Breast epithelium (tissue), 4 donors: ENCODE data around the gene SEPHS2. TPM values are rescaled to one million over a fixed set of nuclear protein-coding genes. Genes with fewer than 3 reads are reported as not detected.

ENCODE experiments used
- DNase-seq, 2 donors: peaks; one replicate each; pipeline ENCODE4 v3.0.0-alpha.2; 2019; ENCODE audit warnings: low spot score in 2 of 2
- H3K27ac ChIP-seq, 2 donors: fragments of 200-600 bp; sonication (generic) in 1 of 2; one replicate each; pipeline ENCODE4 v1.5.1; 2016 to 2019; ENCODE audit warnings: mild to moderate bottlenecking in 1 of 2
- H3K27me3 ChIP-seq, 2 donors: fragments of 200-600 bp; sonication (generic) in 1 of 2; one replicate each; pipeline versions ENCODE4 v1.5.1 to v1.6.0; 2017 to 2019; ENCODE audit warnings: control low read depth in 1 of 2, mild to moderate bottlenecking in 1 of 2
- H3K36me3 ChIP-seq: fragments of 200-600 bp; one replicate; pipeline ENCODE4 v1.5.1; 2019
- H3K4me1 ChIP-seq, 2 donors: fragments of 200-600 bp; sonication (generic); one replicate each; pipeline ENCODE4 v1.5.1; 2016 to 2019; ENCODE audit warnings: control low read depth in 1 of 2
- H3K4me3 ChIP-seq, 3 donors: fragments of 200-600 bp; sonication (generic); 1 replicate in 2 of 3; 2 replicates in 1 of 3; pipeline ENCODE4 v1.5.1; 2016 to 2019; ENCODE audit warnings: mild to moderate bottlenecking in 3 of 3, moderate library complexity in 2 of 3
- H3K9me3 ChIP-seq, 2 donors: fragments of 200-600 bp; sonication (generic) in 1 of 2; one replicate each; pipeline ENCODE4 v1.5.1; 2016 to 2019; ENCODE audit warnings: control low read depth in 1 of 2
- POLR2A ChIP-seq: fragments of 450-650 bp; IDR thresholded peaks from one replicate; pipeline ENCODE4 v1.6.1; 2016; ENCODE audit warnings: antibody characterized with exemption, mild to moderate bottlenecking, moderate library complexity
- POLR2AphosphoS5 ChIP-seq, 3 donors: sonication (generic); formaldehyde crosslinking; IDR thresholded peaks; one replicate each; pipeline ENCODE4 v1.6.1; 2017; ENCODE audit warnings: antibody characterized with exemption in 3 of 3
- intact Hi-C: fragments of 100-400 bp; cut with DNase I; formaldehyde crosslinking; loops from one replicate; pipeline ENCODE4 v1.15.1; 2023; ENCODE audit warnings: low total_unique reads
- total RNA-seq, 3 donors: library from RNA; depleted of rRNA; stranded (reverse); fragments of >200 nt; gene quantifications; one replicate each; pipeline ENCODE4 v1.1.0, GENCODE V29; 2016
- TF ChIP-seq, protein P1 (sequence below), 3 donors: fragments of 450-650 bp; IDR thresholded peaks; one replicate each; pipeline ENCODE4 v1.5.1; 2016 to 2017; ENCODE audit warnings: antibody characterized with exemption in 3 of 3, mild to moderate bottlenecking in 3 of 3, moderate library complexity in 3 of 3

The SEPHS2 gene
- total RNA-seq, 3 donors from 2014 or later: 28.8 to 44.5 (median 40.6) TPM

DNA sequence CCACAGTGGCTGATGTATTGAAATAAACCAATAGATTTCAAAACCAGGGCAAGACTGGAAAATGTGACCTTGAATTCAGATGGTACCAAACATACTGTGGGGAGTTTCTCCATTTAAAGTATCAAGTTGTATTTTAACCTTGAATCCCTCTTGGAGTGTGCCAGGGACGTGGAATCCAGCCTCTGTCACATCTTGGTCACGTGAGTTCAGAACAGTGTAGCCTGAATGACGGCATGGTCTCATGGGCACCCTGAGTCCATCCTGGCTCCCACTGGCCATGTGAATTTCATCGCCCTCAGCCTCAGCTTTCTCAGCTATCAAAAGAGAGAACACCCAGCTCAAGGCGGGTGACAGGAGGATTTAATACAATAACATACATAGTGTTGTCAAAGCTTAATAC is 31.5 kb downstream of the SEPHS2 start:
- Histone ChIP-seq H3K27ac (peak overlapping the region in 1 of 2 donors; percentile 36), H3K36me3 (no peaks in the 10 kb centered on the region), H3K4me1 (peaks cover 0 to 7% of the 10 kb centered on the region in 2 donors), H3K4me3 (no peak overlapping the region), H3K27me3 (no peaks in the 10 kb centered on the region), H3K9me3 (no peaks in the 10 kb centered on the region)
- intact Hi-C loops: loop anchor here (10.0 kb wide), 1 partner anchor 319 kb away; the partner anchor contains the start of genes TBX6 and YPEL3
- TF ChIP-seq POLR2A: no peak
- TF ChIP-seq POLR2AphosphoS5 (IDR thresholded peaks at IDR 0.05): no peak
- TF ChIP-seq, protein P1, sequence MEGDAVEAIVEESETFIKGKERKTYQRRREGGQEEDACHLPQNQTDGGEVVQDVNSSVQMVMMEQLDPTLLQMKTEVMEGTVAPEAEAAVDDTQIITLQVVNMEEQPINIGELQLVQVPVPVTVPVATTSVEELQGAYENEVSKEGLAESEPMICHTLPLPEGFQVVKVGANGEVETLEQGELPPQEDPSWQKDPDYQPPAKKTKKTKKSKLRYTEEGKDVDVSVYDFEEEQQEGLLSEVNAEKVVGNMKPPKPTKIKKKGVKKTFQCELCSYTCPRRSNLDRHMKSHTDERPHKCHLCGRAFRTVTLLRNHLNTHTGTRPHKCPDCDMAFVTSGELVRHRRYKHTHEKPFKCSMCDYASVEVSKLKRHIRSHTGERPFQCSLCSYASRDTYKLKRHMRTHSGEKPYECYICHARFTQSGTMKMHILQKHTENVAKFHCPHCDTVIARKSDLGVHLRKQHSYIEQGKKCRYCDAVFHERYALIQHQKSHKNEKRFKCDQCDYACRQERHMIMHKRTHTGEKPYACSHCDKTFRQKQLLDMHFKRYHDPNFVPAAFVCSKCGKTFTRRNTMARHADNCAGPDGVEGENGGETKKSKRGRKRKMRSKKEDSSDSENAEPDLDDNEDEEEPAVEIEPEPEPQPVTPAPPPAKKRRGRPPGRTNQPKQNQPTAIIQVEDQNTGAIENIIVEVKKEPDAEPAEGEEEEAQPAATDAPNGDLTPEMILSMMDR (IDR thresholded peaks at IDR 0.05): no peak
- DNase-seq: no peak

DNA sequence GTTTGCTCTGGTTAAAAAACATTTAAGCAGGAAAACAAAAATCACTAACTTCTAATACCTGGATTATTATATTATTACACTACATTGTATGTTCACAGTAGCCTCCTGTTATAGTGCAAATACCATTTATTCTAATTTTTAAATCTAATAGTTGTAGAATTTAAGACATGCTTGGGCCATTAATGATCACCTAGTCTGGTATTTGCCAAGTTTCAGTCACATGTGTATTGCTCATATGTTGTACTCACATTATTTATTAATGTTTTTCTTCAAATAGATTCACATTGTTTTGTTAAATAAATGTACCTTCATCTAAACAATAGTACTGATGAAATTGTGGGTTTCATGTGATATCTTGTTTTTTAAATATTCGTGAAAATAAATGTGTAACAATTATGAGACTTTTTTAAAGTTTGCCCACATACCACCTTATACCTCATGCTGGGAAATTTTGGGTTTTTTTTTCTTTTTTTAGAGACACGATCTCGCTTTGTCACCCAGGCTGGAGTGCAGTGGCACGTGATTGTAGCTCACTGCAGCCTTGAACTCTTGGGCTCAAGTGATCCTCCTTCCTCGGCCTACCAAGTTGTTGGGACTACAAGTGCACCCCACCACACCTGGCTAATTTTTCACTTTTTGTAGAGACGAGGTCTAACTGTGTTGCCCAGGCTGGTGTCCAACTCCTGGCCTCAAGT is 32.4 kb downstream of the SEPHS2 start:
- peak overlapping the region; percentile 10 to 36 for H3K27ac ChIP-seq
- peaks cover 0 to 15% of the 10 kb centered on the region in 2 donors for H3K4me1 ChIP-seq
- no peaks in the 10 kb centered on the region for H3K36me3 ChIP-seq
- H3K4me3 ChIP-seq: no peak overlapping the region
- intact Hi-C loops: loop anchor here (10.0 kb wide), 1 partner anchor 318 kb away; the partner anchor contains the start of genes TBX6 and YPEL3
- DNase-seq: no peak
- H3K9me3 ChIP-seq: no peaks in the 10 kb centered on the region
- no peak for TF ChIP-seq POLR2AphosphoS5 (IDR thresholded peaks at IDR 0.05)
- TF ChIP-seq POLR2A: no peak
- TF ChIP-seq, protein P1 (IDR thresholded peaks at IDR 0.05): no peak
- H3K27me3 ChIP-seq: no peaks in the 10 kb centered on the region

DNA sequence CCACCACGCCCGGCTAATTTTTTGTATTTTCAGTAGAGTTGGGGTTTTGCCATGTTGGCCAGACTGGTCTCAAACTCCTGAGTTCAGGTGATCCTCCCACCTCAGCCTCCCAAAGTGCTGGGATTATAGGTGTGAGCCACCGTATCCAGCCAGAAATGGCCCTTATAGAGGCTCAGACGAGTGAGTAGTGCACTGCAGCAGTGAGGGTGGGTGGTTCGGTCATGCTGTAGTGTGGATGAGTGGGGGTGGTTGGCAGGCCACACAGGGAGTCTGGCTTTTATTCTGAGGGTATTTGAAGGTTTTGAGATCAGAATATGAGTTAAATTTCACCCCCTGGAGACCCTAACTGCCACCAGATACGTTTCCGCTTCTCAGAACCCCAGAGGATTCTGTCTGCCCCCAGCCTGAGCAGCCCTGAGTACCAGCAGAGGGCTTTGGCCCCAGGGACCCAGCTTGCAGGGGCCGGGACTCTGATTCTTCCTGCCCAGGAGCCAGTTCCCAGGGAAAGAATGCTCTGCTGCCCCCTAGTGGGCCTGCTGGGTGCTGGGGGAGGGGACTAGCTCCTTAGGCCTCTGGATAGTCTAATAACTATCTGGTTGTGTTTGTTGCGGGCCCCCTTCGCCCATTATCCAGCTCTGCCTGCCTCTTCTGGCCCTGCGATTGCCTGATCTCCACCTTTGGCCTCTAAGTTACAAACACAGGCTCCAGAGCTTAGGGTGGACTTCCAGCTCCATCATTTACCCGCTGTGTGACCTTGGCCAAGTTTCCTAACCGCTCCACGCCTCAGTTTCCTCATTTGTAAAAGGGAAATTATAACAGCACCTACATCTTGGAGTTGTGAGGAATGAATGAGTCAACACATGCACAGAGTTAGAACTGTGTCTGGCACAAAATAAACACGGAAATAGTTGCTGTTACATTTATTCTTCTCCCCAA is 36.3 kb downstream of the SEPHS2 start:
- DNase-seq: peak; percentile 79 to 91
- Histone ChIP-seq H3K9me3 (no peaks in the 10 kb centered on the region), H3K27ac (peak overlapping the region; percentile 17 to 33), H3K4me1 (peaks cover 0 to 15% of the 10 kb centered on the region in 2 donors), H3K27me3 (no peaks in the 10 kb centered on the region), H3K36me3 (no peaks in the 10 kb centered on the region), H3K4me3 (peak overlapping the region in 1 of 3 donors; percentile 30)
- intact Hi-C loops: loop anchor here (10.0 kb wide), 1 partner anchor 315 kb away; the partner anchor contains the start of genes TBX6 and YPEL3
- TF ChIP-seq POLR2AphosphoS5 (IDR thresholded peaks at IDR 0.05) (peak in 1 of 3 donors; percentile 38), POLR2A (no peak)
- TF ChIP-seq, protein P1 (IDR thresholded peaks at IDR 0.05): peak; percentile 80 to 94 (median 85)

DNA sequence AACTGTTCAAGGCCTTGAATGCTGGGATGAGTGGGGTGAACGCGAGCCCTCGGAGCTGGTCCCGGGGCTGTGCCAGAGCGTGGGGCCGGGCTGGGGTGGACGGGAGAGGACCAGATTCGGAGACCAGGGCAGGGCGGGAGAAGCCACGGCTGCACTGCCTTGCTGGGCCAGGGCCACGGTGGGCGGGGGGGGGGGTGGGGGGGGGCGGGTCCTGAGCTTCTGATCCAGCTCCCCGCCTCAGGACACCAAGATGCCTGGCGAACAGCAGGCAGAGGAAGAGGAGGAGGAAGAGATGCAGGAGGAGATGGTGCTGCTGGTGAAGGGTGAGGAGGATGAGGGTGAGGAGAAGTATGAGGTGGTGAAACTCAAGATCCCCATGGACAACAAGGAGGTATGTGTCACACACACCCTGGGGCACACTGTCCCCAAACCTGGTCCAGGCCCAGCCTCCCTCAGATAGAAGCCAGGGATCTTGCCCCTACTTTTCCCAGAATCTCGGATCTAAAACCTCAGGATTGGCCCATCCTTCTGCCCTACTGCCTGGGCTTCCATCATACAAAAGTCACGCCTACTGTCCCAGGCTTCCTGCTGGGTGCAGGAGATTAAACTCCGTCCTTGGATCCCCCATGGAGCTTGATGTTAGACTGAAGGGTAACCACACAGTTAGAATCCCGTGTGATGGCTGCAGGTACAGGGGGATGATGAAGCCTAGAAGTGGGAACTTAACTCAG is 37.7 kb downstream of the SEPHS2 start:
- TF ChIP-seq POLR2A (no peak), POLR2AphosphoS5 (IDR thresholded peaks at IDR 0.05) (no peak)
- TF ChIP-seq, protein P1 (IDR thresholded peaks at IDR 0.05): no peak
- Histone ChIP-seq H3K4me3 (peak overlapping the region; percentile 65 to 96 (median 76)), H3K27me3 (no peaks in the 10 kb centered on the region), H3K9me3 (no peaks in the 10 kb centered on the region), H3K27ac (peak overlapping the region; percentile 86 to 93), H3K36me3 (no peaks in the 10 kb centered on the region), H3K4me1 (peaks cover 0 to 15% of the 10 kb centered on the region in 2 donors)
- intact Hi-C loops: no loop called here
- no peak for DNase-seq
